ENCODE data around the gene GAK.
"Not testable (repeated sequence)": the region's sequence is repeated elsewhere in the genome, so short reads cannot be mapped to it uniquely, and the experiment has no call there.

Gene GAK

GRCh38 chr4:952881-953573 is 20.9 kb upstream of the GAK start:
- no peak for DNase-seq (ENCODE audit: low read depth in 2 of 2)

GRCh38 chr4:951594-952468 is 19.7 kb upstream of the GAK start:
- no peak for DNase-seq (ENCODE audit: low read depth in 2 of 2)

DNA sequence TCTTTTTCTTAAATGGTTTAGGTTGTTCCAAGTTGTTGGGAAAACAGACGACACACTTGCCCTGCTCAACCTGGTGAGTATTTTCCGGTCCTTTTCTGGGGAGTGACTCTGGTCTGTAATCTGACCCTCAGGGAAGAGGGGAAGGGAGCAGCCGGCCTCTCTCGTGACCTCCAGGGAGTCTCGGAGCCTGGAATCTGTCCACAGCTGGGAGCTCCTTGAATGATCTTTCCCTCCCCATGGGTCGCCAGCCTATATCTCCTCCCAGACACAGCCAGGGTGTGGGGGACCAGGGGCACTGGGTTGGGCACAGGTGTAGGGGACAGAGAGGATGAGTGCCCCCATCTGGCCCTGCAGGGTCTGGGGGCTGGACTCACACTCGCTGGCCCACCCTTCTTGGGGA is 19.1 kb upstream of the GAK start:
- no peak for DNase-seq (ENCODE audit: low read depth in 2 of 2)

- DNase-seq (ENCODE audit: low read depth in 2 of 2): no peak
Observed at GRCh38 chr4:950136-951020, 18.3 kb upstream of the GAK start.

GRCh38 chr4:949656-950055 is 17.5 kb upstream of the GAK start:
- DNase-seq (ENCODE audit: low read depth in 2 of 2): no peak

DNA sequence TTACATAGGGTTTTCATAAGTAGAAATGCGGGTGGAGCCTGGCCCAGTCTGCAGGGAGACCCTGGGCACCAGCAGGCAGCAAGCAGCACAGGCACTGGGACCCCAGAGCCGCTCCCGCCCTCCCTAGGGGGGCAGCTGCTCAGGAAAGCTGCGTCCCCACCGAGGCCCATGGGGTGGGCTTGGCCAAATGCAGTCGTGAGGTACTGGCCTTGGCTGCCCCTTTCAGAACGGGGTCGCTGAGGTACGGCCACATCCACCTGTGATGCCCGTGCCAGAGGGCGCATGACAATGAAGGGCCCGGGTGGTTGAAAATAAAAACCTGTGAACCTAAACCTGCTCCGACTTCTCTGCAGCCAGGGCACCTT is 16.8 kb upstream of the GAK start:
- no peak for DNase-seq (ENCODE audit: low read depth in 2 of 2)

DNA sequence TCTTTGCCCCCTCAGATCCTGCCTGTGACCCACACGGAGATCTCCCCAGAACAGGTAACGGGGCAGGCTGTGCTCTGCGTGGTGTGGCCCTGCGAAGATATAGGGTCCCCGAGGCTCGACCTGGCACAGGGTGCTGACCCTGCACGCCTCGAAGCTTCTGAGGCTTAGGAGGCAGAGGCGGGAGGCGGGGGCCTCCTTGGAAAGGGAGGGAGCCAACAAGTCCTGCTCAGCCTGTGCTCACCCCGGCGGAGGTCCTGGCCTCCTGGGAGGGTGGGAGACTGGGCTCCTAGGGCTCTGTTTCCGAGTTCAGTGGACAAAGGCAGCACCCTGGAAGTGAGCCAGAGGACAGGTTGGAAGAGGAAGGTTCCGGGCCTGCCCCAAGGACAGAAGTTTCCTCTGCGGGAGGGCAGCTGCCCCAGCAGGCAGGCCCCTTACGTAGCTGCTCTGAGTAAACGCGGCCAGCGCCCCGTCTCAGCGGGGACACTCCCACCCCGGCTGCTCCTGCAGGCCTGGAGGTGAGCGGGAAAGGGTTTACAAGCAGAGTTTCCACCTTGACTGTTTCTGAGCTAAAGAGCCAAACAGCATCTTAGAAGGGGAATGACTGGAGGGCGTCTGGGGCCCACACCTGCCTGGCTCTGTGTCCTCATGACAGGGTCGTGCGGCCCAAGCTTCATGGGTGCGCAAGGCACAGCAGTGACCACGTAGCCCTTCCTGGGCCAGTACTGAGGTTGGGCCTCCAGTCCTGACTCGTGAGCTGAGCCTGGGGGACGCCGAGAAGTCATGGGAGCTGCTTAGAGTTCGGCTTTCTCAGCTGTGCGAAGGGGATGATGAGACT is 16.2 kb upstream of the GAK start:
- no peak for DNase-seq (ENCODE audit: low read depth in 2 of 2)

GRCh38 chr4:947491-947971 is 15.4 kb upstream of the GAK start:
- no peak for DNase-seq (ENCODE audit: low read depth in 2 of 2)

DNA sequence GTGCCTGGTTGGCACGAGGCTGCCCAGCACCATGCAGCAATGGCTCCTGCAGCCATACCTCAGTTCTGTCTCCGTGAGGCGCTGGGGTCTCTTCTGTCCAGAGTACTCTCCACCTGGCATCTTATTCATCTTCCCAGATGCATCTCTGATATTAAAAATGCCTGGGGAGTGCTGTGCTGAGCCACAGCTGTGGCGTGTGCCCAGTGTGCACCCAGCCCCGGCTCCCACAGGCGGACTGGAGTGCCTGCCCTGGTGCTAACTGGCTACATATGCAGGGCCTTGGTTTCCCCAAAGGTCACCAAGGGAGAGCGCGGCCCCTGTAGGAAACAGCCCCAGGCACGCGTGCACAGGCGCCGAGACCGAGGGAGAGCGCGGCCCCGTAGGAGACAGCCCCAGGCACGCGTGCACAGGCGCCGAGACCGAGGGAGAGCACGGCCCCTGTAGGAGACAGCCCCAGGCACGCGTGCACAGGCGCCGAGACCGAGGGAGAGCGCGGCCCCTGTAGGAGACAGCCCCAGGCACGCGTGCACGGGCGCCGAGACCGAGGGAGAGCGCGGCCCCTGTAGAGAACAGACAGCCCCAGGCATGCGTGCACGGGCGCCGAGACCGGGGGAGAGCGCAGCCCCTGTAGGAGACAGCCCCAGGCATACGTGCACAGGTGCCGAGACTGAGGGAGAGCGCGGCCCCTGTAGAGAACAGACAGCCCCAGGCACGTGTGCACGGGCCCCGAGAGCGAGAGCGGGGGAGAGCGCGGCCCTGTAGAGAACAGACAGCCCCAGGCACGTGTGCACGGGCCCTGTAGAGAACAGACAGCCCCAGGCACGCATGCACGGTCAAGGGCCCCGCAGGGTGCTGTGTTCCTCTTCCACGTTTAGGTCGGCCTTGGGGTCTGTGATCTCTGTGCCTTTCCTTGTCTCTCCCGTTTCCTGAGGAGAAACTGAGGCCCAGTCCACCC is 14.7 kb upstream of the GAK start:
- no peak for DNase-seq (ENCODE audit: low read depth in 2 of 2)

GRCh38 chr4:946103-946450 is 14.0 kb upstream of the GAK start:
- DNase-seq (ENCODE audit: low read depth in 2 of 2): no peak

DNA sequence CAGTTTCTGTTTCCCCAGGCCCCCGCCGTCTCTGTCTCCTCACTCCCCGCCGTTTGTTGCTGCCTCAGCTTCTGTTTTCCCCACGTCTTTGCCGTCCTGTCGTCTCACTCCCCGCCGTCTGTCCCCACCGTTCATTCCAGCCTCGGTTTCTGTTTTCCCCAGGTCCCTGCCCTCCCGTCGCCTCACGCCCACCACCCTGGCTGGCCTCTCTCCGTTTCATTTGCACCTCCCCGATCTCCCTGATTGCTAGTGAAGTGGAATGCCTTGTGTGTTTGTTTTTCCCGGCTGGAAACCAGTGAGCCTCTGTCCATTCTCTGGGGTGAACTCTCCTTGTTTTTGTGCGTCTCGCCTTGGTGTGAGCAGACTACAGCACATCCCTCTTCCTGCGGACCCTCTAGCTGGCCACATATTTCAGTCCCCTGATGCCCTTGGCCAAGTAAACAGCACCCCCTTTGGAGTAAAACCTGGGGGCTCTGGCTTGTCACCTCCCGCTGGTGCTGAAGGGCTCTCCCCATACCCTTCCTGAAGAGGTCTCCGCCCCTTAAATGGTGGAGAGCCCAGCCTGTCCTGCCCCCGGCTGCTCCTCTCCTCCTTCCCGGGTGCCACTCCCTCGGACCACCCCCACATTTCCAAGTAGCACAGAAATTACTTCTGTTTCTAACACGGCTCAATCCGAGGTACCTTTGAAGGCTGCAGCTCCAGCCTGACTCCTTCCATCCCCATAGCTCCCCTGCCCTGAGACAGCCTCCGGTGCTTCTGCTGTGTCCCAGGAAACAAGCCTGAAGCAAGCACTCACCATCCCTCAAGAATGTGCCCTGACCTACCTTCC is 13.4 kb upstream of the GAK start:
- no peak for DNase-seq (ENCODE audit: low read depth in 2 of 2)

DNA sequence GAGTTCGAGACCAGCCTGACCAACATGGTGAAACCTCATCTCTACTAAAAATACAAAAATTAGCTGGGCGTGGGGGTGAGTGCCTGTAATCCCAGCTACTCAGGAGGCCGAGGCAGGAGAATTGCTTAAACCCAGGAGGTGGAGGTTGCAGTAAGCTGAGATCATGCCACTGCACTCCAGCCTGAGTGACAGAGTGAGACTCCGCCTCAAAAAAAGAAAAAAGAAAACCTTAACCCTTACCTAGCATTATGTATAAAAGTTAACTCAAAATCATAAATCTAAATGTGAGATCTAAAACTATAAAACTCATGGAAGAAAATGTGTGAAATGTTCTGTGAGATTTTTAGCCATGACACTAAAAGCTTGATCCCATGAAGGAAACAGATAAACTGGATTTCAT is 7.4 kb upstream of the GAK start:
- not testable (repeated sequence) for DNase-seq (ENCODE audit: low read depth in 2 of 2)

DNA sequence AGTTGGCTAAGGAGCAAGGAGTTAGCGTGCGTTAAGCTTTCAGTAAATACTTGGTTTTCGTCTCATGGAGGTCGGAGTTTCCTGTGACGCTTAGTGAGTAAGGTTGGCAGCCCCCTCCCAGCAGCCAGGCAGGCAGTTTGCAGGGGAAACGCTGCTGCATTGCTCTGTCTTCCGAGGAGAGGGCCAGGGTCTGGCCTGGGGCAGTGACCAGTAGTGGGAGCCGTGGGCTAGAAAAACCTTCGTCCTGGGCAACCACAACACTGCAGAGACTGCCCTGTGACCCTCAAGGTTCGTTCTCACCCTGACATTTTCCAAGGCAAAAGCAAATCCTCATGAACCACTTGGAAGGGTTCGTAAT is 576 bp upstream of the GAK start:
- no peak for DNase-seq (ENCODE audit: low read depth in 2 of 2)

- DNase-seq (ENCODE audit: low read depth in 2 of 2): no peak
Observed at GRCh38 chr4:931194-931959, 739 bp downstream of the GAK start.

- no peak for DNase-seq (ENCODE audit: low read depth in 2 of 2)
Observed at GRCh38 chr4:930827-931193, 1.3 kb downstream of the GAK start.

GRCh38 chr4:930028-930551 is 2.0 kb downstream of the GAK start:
- DNase-seq (ENCODE audit: low read depth in 2 of 2): no peak

GRCh38 chr4:929096-929765 is 2.9 kb downstream of the GAK start:
- no peak for DNase-seq (ENCODE audit: low read depth in 2 of 2)

DNA sequence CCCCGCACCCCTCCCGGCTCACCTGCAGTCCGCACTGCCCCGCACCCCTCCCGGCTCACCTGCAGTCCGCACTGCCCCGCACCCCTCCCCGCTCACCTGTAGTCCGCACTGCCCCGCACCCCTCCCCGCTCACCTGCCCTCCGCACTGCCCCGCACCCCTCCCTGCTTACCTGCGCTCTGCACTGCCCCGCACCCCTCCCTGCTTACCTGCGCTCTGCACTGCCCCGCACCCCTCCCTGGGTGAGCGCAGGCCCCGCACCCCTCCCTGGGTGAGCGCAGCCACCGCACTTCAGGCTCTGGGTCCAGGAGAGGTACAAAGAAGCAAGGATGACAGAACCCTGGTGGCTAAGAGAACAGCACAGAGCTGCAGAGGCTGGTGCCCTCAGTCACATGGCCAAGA is 4.5 kb downstream of the GAK start:
- DNase-seq (ENCODE audit: low read depth in 2 of 2): not testable (repeated sequence)

Data from fibroblast of skin of left biceps (primary cell).